HUDEP-2 (cell line): Measurements from ENCODE around the gene DRAP1.

ENCODE experiments used
- DNase-seq, 76 experiments: peaks; one replicate each; lab custom pipeline; 2025; ENCODE audit not compliant: unreplicated experiment in 76 of 76; lab: John Stamatoyannopoulos, UW

The DRAP1 gene

GRCh38 chr11:65885808-65886536, 33.3 kb upstream of the DRAP1 start:
- no peak for DNase-seq

GRCh38 chr11:65886826-65887722, 32.2 kb upstream of the DRAP1 start:
- DNase-seq: no peak

GRCh38 chr11:65887723-65888162, 31.5 kb upstream of the DRAP1 start:
- peak in 2 of 76 experiments; percentile 43 to 60 for DNase-seq

DNA sequence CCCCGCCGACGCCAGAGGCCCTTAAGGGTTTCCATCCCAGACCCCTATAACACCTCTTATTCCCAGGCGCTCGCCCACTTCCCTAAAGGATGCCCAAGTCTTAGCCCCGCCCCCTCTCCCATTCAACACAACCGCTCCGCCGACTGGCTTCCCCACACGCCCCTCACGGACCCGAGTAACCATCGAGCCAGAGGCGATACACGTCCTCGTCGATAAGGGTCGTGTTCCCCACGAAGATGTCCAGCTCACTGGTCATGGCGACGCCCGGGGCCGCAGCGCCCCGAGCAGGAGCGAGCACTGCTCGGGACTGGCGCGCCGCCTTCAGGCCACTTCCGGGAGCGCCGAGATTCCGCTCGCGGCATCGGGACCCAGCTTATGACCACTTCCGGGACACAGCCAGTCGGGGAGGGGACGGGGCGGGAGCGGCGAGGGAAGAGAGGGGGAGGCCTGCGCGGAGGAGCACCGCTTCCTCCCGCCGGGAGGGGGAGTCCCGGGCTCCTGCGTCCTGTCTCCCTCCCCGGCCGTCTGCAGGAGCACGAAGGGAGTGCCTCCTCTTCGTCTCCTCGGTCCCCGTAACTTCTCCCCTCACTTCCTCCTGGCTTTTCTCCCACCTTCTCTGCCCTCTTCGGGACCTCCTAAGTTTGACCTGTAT, 30.9 kb upstream of the DRAP1 start, which contains the start of gene FIBP:
FIBP (minus strand) TSS at position 309 of the 652 bp plus-strand sequence; CDS start at position 256, 53 bp downstream.
- peak; percentile 23 to 98 (median 93) for DNase-seq

- DNase-seq: peak in 74 of 76 experiments; percentile 48 to 97 (median 94)
Observed at GRCh38 chr11:65890324-65891218, 28.7 kb upstream of the DRAP1 start, which contains the start of gene CCDC85B. CCDC85B (plus strand) TSS chr11:65890673; CDS start chr11:65890784, 111 bp downstream.

DNA sequence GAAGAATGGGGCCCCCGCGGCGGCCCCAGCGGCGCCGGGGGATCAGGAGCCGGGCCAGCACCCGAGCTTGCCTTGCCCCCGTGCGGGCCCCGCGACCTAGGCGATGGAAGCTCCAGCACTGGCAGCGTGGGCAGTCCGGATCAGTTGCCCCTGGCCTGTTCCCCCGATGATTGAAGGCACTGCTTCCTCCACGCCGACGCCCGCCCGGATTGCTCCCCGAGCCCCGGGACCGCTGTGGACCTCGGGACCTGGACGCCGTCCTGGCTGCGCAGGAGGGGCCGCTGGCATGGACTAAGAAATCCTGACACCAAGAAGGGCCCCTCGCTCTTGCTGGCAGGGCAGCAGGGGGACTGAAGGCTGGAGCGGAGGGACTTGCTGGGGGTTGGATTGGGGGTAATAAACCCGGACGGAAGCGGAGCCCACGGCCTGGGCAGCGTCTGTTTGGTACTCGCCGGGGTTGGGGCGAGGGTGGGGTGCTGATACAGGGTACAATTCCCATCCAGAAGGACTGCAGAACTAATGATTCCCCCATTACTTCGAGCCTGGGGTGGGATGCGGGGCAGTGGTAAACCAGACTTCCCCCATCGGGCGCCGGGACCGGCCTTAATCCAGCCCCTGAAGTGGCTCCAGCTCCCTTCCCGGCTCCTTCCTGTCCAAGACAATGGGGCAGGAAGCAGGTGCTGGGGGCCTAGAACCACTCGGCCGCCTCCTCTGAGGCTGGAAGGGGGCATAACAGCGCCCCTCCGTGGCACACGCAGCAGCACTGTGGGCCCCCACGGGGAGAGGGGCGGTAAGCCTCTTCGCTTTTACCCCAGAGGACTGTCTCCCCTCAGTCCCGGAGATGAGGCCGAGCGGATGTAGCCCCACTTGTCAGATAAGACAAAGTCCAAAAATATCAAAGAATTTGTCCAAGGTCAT, 27.7 kb upstream of the DRAP1 start:
- peak in 14 of 76 experiments; percentile 19 to 64 (median 46) for DNase-seq

DNA sequence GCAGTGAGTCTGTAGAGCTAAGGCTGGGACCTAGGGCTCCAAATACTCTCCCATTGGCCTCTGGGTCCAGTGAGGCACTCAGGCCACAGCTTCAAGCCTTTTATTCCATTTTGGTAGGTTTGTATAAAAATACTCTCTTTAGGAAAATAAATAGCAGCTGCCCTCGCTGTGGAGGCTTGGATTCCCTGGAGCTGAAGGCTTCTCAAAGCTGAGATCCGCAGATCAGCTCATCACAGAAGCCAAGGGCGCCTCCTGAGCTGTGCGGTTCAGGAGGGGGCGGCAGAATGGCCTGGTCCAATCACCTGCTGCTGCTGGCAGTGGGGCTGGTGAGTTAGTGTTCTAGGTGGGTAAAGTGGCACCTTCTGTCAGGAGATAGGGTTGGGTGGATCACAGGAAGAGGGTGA, 27.1 kb upstream of the DRAP1 start:
- DNase-seq: peak in 2 of 76 experiments; percentile 13 to 17

- DNase-seq: no peak
Observed at GRCh38 chr11:65892661-65893317, 26.4 kb upstream of the DRAP1 start.

DNA sequence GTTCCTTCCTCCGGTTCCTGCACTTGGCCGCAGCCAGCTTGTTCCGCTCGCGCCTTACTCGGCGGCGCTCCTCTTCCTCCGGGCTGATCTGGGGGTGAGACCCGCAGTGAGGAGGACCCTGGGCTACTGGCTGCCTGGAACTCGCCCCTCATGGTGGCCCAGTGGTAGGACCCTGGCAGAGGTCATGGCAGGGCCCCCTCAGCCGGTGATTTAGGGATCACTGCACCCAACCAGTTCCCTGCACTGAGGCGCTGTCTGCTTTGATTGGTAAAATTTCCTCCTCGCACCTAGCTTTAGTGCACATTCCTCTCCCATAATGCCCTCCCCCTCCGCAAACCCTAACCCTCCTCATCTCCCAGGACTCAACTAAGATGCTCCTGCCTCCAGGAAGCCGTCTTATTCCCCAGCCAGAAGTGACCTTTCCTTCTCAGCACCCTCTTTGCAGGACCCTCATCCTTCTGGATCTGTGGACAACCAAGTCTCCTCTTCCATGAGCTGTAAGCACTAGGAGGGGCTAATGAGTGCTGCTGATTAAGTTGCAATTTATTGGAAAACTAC, 25.1 kb upstream of the DRAP1 start:
- DNase-seq: no peak

- no peak for DNase-seq
Observed at GRCh38 chr11:65895482-65895981, 23.7 kb upstream of the DRAP1 start.

DNA sequence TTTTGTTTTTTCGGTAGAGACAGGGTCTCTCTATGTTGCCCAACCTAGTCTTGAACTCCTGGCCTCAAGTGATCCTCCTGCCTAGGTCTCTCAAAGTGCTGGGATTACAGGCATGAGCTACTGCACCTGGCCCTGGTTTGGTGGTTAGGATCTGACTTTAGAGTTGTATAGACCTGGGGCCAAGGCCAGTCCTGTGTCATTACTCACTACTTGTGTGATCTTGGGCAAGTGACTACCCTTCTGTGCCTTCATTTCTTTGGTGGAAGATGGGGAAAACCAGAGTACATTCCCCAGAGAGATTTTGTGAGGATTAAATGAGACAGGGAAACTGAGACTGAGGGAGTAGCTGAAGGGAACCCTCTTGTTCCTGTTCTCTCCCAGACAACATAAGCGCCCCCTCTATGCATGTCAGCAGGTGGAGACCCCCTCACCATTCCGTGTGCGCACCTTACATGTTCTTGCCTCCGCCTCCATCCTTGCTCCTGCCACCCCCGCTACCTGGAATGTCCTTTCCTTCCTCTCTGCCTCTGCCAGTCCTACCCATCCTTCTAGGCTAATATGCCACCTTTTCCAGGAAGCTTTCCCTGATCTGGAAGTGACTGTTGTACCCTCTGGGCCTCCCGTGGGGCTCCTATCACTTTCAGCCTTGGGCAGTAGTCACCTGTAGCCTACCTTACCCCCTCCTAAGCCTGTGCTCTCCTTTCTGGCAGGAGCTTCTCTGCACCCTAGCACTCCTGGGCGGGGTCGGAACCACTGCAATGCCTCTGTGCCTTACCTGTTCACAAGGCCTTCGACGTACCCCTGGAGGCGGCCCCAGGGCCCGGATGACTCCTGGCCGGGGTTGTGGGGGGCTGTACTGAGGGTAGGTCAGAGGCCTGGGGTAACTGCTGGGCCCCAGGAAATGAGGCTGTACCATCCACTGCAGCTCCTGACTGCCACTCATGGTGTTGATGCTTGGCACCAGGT, 22.9 kb upstream of the DRAP1 start:
- DNase-seq: no peak

GRCh38 chr11:65897020-65897471, 22.2 kb upstream of the DRAP1 start:
- no peak for DNase-seq

GRCh38 chr11:65898656-65899355, 20.4 kb upstream of the DRAP1 start:
- no peak for DNase-seq

- DNase-seq: peak in 57 of 76 experiments; percentile 6 to 71 (median 47)
Observed at GRCh38 chr11:65899356-65900124, 19.7 kb upstream of the DRAP1 start.
